GM15510 (cell line): ENCODE results near the gene OBSCN.

Experiments
- POLR2A ChIP-seq: IDR thresholded peaks from 3 replicates; pipeline ENCODE4 v1.6.1; 2011; ENCODE audit warnings: borderline replicate concordance; ENCODE audit not compliant: insufficient read length; ENCODE audit errors: extremely low read depth

OBSCN gene

GRCh38 chr1:228256626-228257375, 49.0 kb downstream of the OBSCN start:
- TF ChIP-seq POLR2A = no peak

GRCh38 chr1:228258486-228258885, 50.6 kb downstream of the OBSCN start:
- TF ChIP-seq POLR2A = no peak

GRCh38 chr1:228259368-228259894, 51.6 kb downstream of the OBSCN start:
- TF ChIP-seq POLR2A = no peak

- TF ChIP-seq POLR2A = no peak
These were observed 52.1 kb downstream of the OBSCN start for GRCh38 chr1:228259951-228260350.

- TF ChIP-seq POLR2A = no peak
These were observed 53.9 kb downstream of the OBSCN start for GRCh38 chr1:228261706-228262105.

- TF ChIP-seq POLR2A = no peak
These were observed 54.6 kb downstream of the OBSCN start for GRCh38 chr1:228262475-228262874.

DNA sequence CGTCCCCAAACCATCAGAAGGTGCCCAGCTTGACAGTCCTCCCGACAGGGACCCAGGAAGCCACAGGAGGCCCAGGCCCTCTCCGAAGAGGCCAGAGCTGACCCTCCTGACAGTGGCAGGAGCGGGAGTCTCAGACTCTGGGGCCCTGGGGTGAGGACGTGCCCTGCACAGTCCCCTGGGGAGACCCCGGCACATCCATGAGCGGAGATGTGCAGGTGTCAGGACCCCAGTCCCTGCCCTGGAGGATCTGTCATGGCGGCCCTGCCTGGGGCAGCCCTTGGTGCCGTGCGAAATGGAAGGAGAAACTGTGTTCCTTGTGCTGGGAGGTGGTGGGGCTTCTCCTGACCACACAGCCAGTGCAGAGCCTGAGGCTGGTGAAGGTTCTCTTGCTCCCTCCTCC, 55.8 kb downstream of the OBSCN start:
- no peak for TF ChIP-seq POLR2A

- no peak for TF ChIP-seq POLR2A
These were observed 56.4 kb downstream of the OBSCN start for GRCh38 chr1:228264090-228264829.

DNA sequence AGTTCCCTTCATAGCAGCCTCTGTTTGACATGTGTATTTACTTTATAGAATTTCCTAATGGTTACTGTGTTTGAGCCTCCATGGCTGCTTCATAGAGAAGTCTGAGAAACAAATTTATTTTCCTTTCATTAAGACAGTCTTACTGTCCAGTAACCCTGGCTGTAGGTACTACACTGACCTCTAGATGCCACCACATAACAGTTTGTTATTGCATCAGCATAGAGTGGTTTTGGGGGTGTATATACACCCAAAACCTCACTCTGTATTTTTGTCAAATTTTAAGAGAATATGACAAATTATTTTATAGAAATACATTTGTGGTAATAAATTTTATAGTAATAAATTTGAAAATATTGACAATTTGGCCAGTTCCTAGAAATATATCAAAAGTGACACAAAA, 57.3 kb downstream of the OBSCN start:
- TF ChIP-seq POLR2A = no peak

DNA sequence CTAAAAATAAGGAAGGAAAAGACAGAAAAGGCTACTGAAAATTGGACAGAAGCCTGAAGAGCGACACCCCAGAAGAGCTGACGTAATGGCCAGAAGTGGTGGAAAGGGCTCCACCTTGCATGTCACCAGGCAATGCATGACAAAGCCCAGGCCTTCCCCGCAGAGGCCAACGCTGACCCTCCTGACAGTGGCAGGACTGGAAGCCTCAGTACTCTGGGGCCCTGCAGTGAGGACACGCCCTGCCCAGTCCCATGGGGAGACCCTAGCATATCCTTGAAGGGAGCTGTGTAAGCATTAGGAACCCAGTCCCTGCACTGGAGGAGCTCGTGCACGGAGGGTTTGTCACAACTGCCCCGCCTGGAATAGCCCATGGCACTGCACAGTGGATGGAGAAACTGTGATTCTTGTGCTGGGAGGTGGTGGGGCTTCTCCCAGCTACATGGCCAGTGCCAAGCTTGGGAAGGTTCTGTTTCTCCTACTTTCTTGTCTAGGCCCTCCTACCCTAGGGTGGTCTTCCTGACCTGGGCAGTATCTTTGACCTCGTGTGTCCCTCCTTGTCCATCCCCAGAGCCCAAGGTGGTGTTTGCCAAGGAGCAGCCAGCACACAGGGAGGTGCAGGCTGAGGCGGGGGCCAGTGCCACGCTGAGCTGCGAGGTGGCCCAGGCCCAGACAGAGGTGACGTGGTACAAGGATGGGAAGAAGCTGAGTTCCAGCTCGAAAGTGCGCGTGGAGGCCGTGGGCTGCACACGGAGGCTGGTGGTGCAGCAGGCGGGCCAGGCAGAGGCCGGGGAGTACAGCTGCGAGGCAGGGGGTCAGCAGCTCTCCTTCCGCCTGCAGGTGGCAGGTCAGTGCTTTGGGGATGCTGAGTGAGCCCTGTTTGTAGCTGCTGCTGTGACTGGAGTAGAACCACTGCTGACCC, 60.4 kb downstream of the OBSCN start:
- TF ChIP-seq POLR2A = no peak

GRCh38 chr1:228268881-228269265, 61.0 kb downstream of the OBSCN start:
- TF ChIP-seq POLR2A = no peak

GRCh38 chr1:228270032-228270431, 62.2 kb downstream of the OBSCN start:
- no peak for TF ChIP-seq POLR2A

- TF ChIP-seq POLR2A = no peak
These were observed 63.9 kb downstream of the OBSCN start for GRCh38 chr1:228271701-228272251.

DNA sequence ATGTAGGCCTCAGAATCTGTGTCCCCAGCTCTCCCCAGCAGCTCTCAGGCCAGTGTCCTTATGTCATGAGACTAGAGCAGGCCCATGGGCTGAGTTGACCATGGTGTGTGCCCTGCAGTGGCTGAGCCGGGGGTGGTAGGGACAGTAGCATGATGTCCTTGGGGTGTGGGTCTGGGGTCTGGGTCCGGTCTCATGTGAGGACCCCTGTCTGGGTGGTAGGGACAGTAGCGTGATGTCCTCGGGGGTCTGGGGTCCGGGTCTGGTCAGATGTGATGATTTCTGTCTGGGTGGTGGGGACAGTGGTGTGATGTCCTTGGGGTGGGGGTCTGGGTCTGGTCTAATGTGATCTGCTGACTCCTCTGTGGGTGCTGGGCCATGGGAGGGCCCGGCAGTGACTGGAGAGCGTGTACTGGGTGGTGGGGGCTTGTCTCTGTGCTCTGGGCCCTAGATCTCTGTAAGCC, 64.5 kb downstream of the OBSCN start:
- no peak for TF ChIP-seq POLR2A
